ENCODE measurements around the gene CHD1. TPM values are rescaled to one million over a fixed set of nuclear protein-coding genes. Genes with fewer than 3 reads are reported as not detected.

Gene CHD1
- total and polyA plus RNA-seq, 2 of the 4 experiments (the other 2 are of a cell fraction), result 12.3 to 33.7 TPM

DNA sequence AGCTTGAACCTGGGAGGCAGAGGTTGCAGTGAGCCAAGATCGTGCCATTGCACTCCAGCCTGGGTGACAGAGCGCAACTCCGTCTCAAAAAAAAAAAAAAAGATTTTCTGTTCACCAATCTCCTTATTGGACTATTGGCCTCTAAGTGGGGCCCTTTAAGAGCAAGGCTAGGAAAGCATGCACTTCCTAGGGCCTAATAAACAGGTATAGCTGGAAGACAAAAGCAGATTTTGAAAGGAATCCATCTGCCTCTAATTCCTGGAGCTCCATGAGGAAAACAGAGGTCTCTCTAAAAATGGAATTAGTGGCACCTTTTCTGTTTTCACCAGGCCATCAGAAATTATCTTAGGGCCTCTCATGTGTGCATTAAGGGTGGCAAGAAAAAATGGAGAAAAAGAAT lies 85.3 kb downstream of the CHD1 start:
- Histone ChIP-seq H3K14ac (replicated peaks; ENCODE audit: low read depth, low read length) (no peak overlapping the region), H3K4me1 (ENCODE audit: control insufficient read depth, insufficient read depth, low read length) (peaks cover 4% of the 10 kb centered on the region), H3K27me3 (ENCODE audit: control insufficient read depth, insufficient read depth, low read length) (no peaks in the 10 kb centered on the region), H3K36me3 (ENCODE audit: control insufficient read depth, insufficient read depth, low read length) (no peaks in the 10 kb centered on the region), H2AK5ac (ENCODE audit: low read depth, low read length) (no peak overlapping the region), H3K9me1 (ENCODE audit: insufficient read depth, low read length) (no peaks in the 10 kb centered on the region), H3K56ac (ENCODE audit: extremely low read depth, insufficient read depth, low read length) (no peak overlapping the region), H4K8ac (ENCODE audit: low read depth in 2 of 2, low read length in 2 of 2) (no peak overlapping the region), H3K9ac (ENCODE audit: low read depth, low read length) (no peak overlapping the region), H2BK15ac (ENCODE audit: low read depth, low read length) (no peak overlapping the region), H3K9me3 (ENCODE audit: control insufficient read depth, insufficient read depth, low read length) (peaks cover 6% of the 10 kb centered on the region), H3K27ac (ENCODE audit: insufficient read depth, low read length) (no peak overlapping the region), H3K4ac (ENCODE audit: low read depth, low read length) (no peak overlapping the region), H3K79me1 (ENCODE audit: low read depth in 1 of 2, low read length in 2 of 2) (no peaks in the 10 kb centered on the region), H3K4me2 (ENCODE audit: low read depth, low read length) (no peak overlapping the region), H3K23ac (ENCODE audit: low read depth, low read length) (no peak overlapping the region), H2BK120ac (ENCODE audit: low read depth, low read length) (no peak overlapping the region), H4K91ac (ENCODE audit: insufficient read depth, low read depth, low read length) (no peak overlapping the region), H4K20me1 (ENCODE audit: insufficient read depth, low read length) (no peaks in the 10 kb centered on the region), H2AK9ac (replicated peaks; ENCODE audit: low read depth, low read length, poor library complexity) (no peak overlapping the region), H4K5ac (ENCODE audit: low read depth, low read length) (no peak overlapping the region), H2BK20ac (ENCODE audit: low read depth, low read length) (no peak overlapping the region), H3K4me3 (ENCODE audit: insufficient read depth, low read depth, low read length) (no peak overlapping the region), H2AFZ (replicated peaks; ENCODE audit: low read length, poor library complexity) (no peak overlapping the region), H2BK5ac (ENCODE audit: low read depth, low read length, poor library complexity, severe bottlenecking) (no peak overlapping the region), H3K18ac (ENCODE audit: low read depth, low read length) (no peak overlapping the region)
- WGBS, 2 experiments (ENCODE audit: extremely low coverage in 2 of 2, insufficient read length in 1 of 2), result no CpG with 5 or more reads among the region's 3 CpGs
- dilution Hi-C loops (cut with HindIII; ENCODE audit: low sequenced_read_pairs, unreplicated experiment), result no loop called here
- ATAC-seq (ENCODE audit: low read depth) (no peak), DNase-seq (no peak)
- TF ChIP-seq CEBPB (IDR thresholded peaks at IDR 0.05; ENCODE audit: low read depth, low read length) (no peak), MXI1 (IDR thresholded peaks at IDR 0.05; ENCODE audit: borderline replicate concordance, low read depth, low read length) (no peak)
- TF ChIP-seq, protein P1, sequence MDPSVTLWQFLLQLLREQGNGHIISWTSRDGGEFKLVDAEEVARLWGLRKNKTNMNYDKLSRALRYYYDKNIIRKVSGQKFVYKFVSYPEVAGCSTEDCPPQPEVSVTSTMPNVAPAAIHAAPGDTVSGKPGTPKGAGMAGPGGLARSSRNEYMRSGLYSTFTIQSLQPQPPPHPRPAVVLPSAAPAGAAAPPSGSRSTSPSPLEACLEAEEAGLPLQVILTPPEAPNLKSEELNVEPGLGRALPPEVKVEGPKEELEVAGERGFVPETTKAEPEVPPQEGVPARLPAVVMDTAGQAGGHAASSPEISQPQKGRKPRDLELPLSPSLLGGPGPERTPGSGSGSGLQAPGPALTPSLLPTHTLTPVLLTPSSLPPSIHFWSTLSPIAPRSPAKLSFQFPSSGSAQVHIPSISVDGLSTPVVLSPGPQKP (IDR thresholded peaks at IDR 0.05; ENCODE audit: borderline replicate concordance, low read depth, low read length), result no peak
- intact Hi-C loops (cut with micrococcal nuclease), result no loop called here
- ChIA-PET CTCF (no interaction called here), POLR2A (ENCODE audit: unreplicated experiment) (no interaction called here)
- in situ Hi-C loops (cut with MboI; ENCODE audit: low sequenced_read_pairs), result no loop called here
- no TSS peak for BruUV-seq (replicated peaks)

All from IMR-90 (cell line).